Measurements from ENCODE around the gene TEX2.
"Not testable (repeated sequence)": the region's sequence is repeated elsewhere in the genome, so short reads cannot be mapped to it uniquely, and the experiment has no call there.

TEX2 gene

DNA sequence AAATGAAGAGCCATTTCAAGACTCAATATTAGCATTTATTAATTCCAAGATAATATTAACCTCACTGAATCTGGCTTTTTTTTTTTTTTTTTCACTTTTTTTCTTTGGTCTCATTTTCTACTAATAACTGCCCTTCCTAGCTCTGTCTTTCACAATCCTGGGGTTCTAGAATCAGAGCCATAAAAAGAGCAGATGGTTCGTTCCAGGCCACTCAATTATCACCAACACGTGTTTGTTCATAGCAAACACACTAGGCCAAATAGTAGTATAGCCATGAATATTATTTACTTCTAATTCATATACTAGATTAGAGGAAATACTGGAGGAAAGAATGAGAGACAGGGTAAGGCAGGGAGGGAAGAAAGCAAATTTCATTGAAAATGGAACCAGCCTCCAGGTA lies 39.8 kb downstream of the TEX2 start:
- DNase-seq (ENCODE audit: low spot score), result no peak
- in situ Hi-C loops (cut with MboI; ENCODE audit: low sequenced_read_pairs, unreplicated experiment), result no loop called here
- TF ChIP-seq, protein P1, sequence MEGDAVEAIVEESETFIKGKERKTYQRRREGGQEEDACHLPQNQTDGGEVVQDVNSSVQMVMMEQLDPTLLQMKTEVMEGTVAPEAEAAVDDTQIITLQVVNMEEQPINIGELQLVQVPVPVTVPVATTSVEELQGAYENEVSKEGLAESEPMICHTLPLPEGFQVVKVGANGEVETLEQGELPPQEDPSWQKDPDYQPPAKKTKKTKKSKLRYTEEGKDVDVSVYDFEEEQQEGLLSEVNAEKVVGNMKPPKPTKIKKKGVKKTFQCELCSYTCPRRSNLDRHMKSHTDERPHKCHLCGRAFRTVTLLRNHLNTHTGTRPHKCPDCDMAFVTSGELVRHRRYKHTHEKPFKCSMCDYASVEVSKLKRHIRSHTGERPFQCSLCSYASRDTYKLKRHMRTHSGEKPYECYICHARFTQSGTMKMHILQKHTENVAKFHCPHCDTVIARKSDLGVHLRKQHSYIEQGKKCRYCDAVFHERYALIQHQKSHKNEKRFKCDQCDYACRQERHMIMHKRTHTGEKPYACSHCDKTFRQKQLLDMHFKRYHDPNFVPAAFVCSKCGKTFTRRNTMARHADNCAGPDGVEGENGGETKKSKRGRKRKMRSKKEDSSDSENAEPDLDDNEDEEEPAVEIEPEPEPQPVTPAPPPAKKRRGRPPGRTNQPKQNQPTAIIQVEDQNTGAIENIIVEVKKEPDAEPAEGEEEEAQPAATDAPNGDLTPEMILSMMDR (IDR thresholded peaks at IDR 0.05; ENCODE audit: borderline replicate concordance, control extremely low read depth, extremely low read depth, insufficient read depth, missing control alignments), result no peak

DNA sequence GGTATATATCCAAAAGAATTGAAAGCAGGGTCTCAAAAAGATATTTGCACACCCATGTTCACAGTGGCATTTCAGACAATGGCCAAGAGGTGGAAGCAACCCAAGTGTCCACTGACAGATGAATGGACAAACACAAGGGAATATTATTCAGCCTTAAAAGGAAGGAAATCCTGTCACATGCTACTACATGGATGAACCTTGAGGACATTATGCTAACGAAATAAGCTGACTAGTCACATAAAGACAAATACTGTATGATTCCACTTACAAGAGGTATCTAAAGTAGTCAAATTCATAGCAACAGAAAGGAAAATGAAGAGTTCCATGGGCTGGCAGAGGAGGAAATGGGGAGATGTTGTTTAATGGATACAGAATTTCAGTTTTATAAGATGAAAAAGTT lies 41.4 kb downstream of the TEX2 start:
- TF ChIP-seq, protein P1 (IDR thresholded peaks at IDR 0.05; ENCODE audit: borderline replicate concordance, control extremely low read depth, extremely low read depth, insufficient read depth, missing control alignments), result no peak
- in situ Hi-C loops (cut with MboI; ENCODE audit: low sequenced_read_pairs, unreplicated experiment), result no loop called here
- DNase-seq (ENCODE audit: low spot score), result no peak

DNA sequence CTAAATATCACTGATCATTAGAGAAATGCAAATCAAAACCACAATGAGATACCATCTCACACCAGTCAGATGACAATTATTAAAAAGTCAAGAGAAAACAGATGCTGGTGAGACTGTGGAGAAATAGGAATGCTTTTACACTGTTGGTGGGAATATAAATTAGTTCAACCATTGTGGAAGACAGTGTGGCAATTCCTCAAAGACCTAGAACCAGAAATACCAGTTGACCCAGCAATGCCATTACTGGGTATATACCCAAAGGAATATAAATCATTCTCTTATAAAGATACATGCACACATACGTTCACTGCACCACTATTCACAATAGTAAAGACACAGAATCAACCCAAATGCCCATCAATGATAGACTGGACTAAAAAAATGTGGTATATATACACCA lies 42.5 kb downstream of the TEX2 start:
- in situ Hi-C loops (cut with MboI; ENCODE audit: low sequenced_read_pairs, unreplicated experiment); DNase-seq (ENCODE audit: low spot score): not testable (repeated sequence)

DNA sequence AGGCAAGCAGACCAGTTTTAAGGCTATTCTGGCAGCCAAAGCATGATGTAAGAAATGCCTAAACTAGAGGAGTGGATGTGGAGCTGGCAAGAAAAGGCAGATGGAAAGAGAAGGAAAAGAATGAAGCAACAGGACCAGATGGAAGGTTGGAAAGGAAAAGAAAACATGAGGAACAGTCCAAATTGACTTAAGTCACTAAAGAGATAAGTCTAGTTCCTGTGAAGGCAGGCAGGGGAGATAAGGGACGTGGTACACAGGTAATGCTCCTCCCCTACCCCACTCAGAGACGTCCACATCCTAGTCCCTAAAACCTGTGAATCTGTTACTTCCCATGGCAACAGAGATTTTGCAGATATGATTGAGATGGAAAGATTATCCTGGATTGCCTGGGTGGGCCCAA lies 43.5 kb downstream of the TEX2 start:
- no peak for DNase-seq (ENCODE audit: low spot score)
- TF ChIP-seq, protein P1 (IDR thresholded peaks at IDR 0.05; ENCODE audit: borderline replicate concordance, control extremely low read depth, extremely low read depth, insufficient read depth, missing control alignments), result no peak
- in situ Hi-C loops (cut with MboI; ENCODE audit: low sequenced_read_pairs, unreplicated experiment), result no loop called here

DNA sequence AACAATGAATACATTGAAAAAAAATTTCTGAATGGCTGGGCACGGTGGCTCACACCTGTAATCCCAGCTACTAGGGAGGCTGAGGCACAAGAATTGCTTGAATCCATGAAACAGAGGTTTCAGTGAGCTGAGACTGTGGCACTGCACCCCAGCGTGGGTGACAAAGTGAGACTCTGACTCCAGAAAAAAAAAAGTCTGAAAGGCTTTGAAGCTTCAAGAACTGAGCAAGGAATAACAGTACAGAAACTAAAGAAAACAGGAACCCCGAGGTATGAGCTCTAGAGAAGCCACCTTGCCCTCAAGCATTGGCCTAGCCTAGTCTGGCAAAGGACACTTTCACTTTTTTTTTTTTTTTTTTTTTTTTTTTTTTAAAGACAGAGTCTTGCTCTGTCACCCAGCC lies 45.0 kb downstream of the TEX2 start:
- peak; percentile 59 for DNase-seq (ENCODE audit: low spot score)
- in situ Hi-C loops (cut with MboI; ENCODE audit: low sequenced_read_pairs, unreplicated experiment), result no loop called here
- TF ChIP-seq, protein P1 (IDR thresholded peaks at IDR 0.05; ENCODE audit: borderline replicate concordance, control extremely low read depth, extremely low read depth, insufficient read depth, missing control alignments), result no peak

DNA sequence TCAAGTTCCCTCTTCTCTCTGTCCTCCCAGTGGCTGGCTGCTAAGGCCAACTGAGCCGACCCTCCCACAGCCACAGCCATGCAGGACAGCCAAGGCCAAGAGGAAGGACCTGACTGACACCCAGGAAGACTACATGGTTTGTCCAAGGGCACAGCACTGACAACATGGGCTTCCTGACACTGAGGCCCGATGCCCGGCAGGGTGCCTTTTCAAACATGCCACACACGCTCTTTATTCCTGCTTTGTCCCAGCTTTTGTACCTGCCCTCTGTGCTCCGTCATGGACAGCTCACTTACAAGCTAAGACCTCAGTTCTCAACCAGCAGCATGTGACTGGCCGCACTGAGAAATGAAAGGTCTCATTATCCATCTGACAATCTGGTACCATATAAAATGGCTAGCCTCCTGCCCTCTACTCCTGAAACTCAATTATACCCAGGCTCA lies 45.8 kb downstream of the TEX2 start:
- in situ Hi-C loops (cut with MboI; ENCODE audit: low sequenced_read_pairs, unreplicated experiment), result no loop called here
- DNase-seq (ENCODE audit: low spot score), result no peak
- TF ChIP-seq, protein P1 (IDR thresholded peaks at IDR 0.05; ENCODE audit: borderline replicate concordance, control extremely low read depth, extremely low read depth, insufficient read depth, missing control alignments), result no peak

DNA sequence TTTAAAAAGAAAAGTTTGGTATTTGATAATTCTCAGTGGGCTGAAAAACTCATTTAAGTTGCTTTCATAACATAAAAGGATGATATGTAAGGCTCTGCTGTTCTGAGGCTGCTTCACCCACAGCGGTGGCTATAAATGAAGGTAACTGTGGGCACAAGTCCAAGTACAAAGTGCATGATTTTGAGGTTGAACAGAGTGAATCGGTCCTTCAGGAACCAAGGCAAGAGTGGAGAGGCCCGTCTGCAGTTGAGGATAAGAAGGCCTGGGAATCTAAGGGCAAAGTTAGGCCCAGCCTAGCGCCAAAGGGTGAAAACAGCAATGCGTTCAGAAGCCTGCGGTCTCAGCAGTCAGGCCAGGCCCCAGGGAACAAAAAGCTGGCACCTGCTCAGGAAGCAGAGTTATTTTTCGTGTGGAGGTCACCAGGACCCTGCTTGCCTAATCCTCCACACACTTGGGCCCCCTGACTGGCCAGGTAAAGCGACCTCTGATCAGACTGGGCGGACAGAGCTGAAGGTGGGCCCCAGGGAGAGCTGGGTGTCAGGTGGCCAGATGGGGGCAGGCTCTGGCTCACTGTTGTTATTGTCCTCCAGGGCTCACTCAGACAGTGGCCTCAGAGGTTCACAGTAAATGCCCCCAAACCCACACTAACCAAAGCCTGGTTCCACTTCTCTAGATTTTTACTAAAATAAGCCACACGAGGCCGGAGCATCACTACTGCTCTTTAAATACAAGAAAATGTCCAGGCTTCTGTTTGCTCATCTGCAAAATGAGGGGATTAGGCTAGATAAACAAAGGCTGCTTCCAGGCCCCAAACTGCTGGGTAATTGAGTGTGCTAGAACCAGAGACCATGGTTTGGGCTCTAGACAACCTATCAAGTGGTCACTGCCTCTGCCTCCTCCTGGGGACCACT lies 46.5 kb downstream of the TEX2 start:
- DNase-seq (ENCODE audit: low spot score), result peak; percentile 70
- in situ Hi-C loops (cut with MboI; ENCODE audit: low sequenced_read_pairs, unreplicated experiment), result no loop called here
- TF ChIP-seq, protein P1 (IDR thresholded peaks at IDR 0.05; ENCODE audit: borderline replicate concordance, control extremely low read depth, extremely low read depth, insufficient read depth, missing control alignments), result peak; percentile 56

Data from GM13976 (cell line).